ENCODE results near the gene GABBR2.
"Not testable (repeated sequence)": the region's sequence is repeated elsewhere in the genome, so short reads cannot be mapped to it uniquely, and the experiment has no call there.

The GABBR2 gene

DNA sequence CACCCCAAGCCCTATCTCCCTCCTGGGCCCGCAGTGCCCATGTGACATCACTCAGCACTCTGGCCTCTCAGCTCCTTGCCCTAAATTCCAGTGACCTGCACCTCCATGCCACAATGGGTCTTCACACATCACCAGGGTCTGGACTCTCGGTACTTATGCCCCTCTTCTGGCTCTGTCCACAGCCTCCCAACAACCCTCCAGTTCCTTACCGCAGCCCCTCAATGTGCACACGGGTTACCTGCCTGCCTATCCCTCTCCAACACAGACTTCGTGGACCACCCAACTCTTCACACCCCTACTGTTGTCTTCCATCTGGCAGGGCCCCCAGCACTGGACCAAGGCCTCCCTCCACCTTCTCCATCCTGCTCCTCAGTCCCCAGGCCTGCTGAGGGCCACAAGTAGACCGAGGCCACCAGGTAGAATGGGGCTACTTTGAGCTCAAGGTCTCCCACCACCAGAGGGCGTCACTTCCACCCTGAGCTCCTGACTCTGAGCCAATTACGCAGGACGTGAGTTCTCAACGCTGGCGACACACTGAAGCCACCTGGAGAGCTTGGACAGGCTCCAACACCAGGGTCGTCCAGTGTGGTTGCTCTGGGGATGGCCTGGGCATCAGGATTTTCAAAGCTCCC, 172.1 kb downstream of the GABBR2 start:
- no peak for DNase-seq

DNA sequence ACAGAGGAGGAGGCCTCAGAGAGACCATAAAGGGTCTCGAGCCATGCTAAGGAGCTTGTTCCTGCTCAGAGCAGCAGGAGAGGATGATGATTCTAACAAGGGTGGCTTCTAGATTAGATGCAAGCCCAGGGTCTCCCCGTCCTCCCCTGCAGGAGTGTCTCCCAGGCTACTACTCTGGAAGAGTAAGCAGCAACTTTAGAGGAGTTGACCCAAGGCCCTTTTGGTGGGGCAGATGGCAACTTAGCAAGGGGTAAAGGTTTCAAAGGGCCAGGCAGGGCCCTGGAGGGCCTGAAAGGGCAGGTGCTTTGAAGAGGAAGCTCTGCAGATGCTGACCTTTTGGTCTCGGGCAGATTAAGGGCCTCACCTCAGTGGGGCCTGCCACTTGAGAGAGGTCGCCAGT, 174.9 kb downstream of the GABBR2 start:
- DNase-seq: no peak

DNA sequence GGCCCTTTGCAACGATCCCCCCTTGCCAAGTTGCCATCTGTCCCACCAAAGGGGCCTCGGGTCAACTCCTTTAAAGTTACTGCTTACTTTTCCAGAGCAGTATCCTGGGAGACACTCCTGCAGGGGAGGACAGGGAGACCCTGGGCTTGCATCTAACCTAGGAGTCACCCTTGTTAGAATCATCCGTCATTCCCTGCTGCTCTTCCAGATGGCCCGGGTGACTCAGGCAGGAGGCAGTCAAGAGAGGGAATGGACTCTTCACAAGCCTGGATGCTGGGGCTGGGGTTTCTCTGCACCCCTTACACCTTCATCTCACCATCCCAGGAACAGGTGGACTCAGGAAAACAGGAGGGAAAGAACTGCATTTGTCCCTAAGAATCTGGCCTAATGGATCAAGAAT, 175.6 kb downstream of the GABBR2 start:
- no peak for DNase-seq

DNA sequence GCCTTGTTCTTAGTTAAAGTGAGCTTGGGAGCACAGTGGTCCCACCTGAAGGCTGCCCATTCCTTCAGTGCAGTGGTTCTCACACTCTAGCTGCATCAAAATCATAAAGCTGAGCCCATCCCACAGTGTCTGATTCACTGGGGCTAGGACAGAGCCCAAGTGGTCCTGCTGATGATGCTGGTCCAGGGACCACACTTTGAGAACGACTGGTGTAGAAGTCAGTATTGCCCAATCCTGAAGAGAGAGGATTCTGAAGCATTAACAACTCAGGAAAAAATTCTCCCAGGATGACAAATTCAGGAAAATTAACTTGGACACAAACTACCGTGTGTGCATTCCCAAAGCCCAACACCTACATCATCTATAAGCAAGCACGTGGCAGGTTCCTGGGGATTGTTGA, 176.2 kb downstream of the GABBR2 start:
- DNase-seq: no peak

DNA sequence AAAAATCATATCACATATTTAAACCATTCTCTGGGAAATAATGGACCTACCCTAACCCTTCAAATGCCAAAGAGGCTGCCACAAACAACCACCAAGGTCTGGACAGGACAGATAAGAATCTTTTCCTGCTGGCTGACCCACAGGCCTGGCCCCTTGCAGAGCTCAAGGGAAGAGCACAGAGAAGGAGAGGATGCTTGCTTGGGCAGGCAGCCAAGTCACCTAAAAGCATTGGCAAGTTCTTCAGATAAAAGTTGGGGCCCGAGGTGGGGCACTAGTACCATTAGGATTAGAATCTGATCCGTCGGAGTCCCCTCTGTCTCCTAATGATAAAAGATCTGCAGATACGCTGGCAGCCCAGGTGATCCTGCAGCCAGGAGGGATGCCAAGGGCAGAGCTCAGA, 176.6 kb downstream of the GABBR2 start:
- DNase-seq: no peak

DNA sequence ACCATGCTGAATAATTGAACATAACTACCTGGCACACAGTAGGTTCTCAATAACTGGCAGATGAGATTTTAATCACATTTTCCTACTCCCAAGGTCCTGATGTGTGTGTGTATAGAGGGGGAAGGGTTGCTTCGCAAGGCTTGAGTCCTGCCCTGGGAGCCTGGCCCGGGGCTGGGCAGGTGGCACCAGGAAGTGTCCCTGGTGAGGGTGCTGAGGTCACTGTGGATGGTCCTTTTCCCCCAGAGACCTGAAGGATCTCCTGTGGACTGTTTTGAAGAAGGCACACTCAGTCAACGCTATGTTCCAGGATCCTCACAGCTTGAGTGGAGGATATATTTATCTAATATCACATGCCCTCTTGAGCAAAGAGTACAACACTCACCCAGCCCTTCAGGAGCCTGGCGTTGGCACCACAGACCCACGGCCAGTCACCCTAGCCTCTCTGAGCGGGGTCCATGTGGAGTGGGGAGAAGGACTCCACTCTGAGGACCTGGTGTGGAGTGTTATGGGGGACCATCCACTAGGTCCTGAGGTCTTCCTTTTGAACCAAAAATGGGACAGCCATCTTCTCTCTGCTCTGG, 177.8 kb downstream of the GABBR2 start:
- no peak for DNase-seq

DNA sequence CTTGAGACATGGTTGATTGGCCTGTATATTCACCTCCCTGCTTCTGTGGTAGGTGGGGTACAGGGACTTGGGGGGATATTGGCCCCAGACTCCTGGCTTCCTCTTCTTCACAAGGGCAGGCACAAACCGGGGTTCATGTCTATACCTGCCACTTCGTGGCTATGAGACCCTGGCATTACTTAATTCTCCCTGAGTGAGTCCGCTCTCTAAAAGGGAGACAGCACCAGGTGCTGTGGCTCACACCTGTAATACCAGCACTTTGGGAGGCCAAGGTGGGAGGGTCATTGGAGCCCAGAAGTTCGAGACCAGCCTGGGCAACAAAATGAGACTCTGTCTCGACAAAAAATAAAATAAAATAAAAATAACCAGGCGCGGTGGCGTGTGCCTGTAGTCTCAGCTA, 178.5 kb downstream of the GABBR2 start:
- DNase-seq: no peak

DNA sequence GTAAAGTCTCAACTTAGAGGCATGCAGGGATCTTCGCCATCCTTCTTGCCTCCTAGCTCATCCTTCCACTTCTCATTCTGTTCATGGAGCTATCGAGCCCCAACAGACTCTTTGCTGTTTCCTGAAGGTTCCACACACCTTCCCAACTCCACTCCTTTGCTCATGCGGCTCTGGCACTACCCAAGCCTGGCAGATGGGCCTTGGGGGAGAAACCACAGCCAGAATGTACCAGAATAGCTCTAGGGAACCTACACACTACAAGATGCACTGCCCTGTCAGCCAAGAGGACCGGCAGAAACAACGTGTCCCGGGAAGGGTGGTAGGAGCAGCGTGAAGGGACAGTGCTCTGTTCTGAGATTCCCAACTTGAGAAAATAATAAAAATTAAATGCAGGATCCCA, 178.9 kb downstream of the GABBR2 start:
- no peak for DNase-seq

DNA sequence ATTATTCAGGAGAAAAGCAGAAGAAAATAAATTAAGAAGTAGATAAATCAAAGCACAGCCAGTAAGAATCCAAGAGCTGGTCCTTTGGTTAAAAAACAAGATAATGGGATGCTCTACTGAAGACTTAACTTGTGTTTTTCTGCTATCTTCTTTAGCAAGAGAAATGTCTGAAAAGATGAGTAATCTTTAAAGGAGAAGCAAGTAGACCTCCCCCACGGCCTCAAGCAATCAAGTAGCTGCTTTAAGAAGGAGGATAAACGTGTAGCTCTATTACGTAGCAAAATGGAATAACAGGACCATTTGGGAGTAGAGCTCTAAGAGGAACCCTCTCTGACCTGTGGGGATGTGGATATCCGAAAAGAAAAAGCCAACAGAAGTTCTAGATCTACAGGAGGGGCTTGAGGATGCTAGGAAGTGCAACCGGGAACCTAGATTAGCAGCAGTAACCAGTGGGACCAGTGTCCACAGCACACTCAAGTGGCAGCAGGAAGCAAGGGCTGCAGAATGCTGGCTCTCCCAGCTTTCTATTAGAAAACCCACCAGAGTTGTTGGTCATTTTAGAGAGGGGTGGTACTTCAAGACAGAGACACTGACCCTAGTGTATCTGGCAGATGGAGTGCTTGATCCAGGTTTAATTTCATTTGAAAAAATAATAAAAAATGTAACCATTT, 185.4 kb downstream of the GABBR2 start:
- peak; percentile 39 for DNase-seq

DNA sequence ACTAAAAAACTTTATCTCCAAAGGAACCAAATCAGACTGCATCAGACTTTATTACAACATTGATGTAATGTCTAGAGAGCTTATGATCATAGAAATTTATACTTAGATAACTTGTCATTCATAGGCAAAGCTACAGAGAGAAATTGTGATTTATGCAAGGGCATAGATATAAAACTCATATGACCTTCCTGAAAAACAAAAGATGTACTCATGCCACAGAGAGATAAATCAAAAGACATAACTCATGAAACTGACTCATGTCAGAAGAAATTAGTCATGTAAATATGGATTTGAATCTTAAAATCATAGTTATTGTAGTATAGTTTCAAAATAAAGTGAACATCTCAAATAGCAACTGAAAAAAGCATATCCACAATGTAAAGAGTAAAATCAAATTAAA, 186.2 kb downstream of the GABBR2 start:
- DNase-seq: no peak

DNA sequence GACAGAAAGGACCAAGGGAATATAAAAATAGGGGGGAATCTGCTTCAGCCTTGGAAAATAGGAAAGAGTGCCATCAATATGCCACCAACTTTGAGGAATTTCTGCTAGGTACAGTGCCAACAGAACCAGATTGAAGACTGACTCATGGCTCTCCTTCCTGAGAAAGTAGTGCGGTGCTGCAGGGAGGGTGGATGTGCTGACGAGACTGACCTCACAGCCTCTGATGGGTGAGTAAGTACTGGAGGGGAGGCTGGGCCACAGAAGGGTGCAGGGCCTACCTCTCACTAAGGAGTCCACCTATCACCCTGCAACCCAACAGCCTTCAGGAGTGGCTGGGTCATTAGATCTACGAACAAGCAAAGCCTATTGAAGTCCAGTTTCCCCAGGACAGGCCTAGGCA, 187.6 kb downstream of the GABBR2 start:
- peak; percentile 69 for DNase-seq

DNA sequence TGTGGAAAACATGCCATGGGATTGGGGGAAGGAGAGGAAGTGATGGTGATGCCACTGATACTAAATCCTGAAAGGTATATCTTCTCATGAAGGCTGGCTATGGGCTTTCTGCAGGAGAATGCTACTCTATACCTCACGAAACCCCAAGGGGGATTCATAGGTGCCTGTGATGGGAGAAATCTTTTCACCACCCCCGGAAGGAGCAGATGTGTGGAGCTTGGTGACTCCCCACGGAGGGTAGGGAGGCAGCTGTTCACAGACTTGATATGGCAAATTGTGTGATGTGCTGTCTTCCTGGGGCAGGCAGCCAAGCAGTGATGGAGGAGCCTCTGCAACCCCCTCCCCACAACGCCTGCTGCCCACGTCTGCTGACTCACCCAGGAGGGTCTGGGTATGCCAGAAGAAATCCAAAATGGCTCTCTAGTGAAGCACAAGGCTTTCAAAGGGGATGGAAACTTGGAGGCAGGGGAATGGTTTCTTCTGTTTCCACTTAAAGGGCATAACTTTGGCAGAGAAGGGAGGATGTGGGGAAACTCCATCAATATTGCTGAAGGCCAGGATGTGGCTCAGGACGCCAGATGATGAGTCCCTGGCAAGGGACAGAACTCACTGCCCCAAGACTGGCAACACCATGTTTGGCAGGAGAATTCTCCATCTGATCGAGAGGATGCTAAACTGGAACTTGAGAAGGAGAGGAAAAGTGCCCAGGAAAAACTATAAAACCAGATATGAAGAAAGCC, 188.3 kb downstream of the GABBR2 start:
- DNase-seq: no peak

DNA sequence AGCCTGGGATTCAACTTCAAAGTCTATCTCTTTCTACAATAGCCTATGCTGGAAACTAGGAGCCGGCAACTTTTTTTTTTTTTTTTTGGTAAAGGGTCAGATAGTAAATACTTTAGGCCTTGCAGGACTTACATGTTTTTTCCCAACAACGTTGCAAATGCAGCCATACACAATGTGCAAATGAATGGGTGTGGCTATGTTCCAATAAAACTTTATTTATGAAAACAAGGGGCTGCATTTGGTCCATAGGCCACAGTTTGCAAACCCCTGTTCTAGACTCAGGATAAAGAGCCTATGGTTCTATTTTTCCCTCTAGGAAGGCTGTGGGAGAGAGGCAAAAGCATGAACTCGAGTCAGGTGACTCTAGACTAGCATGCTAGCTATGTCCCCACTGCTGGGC, 189.1 kb downstream of the GABBR2 start:
- no peak for DNase-seq

DNA sequence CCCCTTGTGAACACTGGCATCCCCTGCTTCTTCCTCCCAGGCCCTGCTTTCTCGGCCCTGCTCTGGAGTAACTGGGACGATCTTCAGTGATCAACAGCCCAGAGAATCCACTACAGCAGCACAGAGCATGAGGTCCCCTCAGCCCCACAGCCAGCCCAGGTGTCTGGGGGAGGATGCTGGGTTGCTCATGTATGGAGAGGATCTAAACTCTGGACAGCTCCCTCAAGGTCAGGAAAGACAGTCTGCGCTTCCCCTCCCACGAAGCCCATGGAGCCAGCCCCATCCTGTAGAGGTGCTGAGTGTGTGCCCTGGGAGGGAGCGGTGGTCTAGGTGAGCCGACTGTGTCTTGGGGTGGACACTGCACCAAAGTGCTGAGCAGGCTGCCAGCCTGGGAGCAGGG, 190.2 kb downstream of the GABBR2 start:
- no peak for DNase-seq

DNA sequence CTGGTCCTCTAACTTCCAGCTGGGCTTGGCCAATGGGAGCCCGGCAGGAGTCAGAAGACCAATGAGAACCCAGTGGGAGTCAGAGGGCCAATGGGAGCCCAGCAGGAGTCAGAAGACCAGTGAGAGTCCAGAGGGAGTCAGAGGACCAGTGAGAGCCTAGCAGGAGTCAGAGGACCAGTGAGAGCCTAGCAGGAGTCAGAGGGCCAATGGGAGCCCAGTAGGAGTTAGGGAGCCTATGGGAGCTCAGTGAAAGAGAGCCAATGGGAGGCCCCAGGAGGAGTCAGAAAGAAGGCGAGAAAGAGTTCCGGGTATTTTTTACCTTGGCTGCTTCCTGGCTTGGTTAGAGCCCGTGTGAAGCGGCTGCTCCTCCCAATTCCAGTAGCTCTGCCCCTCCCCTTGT, 191.0 kb downstream of the GABBR2 start:
- DNase-seq: no peak

DNA sequence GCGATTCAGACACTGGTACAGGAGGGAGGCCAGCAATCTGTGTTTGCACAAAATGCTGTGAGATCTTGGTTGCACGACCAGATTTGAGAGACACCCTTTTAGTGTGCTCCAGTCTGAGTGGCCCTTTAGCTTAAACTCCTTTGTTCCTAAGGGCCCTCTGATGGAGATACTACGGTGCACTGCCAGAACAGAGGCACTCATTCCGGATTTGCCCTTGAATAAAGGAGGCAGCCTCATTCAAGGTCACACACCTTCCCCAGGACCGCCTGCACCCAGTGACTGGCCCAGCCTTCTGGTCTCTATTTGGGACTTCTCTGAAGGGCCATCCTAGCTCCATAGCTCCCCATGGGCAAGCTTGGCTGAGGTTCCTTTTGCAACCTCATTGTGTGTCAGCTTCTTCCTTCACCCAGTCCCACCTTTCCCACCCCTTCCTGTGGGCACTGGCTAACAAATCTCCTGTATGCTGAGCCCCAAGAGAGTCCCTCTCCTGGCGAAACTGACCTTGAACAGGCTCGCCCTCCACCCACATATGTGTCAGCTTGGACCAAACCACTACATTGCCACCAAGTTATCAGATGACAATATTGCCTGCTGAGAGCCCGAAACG, 191.7 kb downstream of the GABBR2 start:
- no peak for DNase-seq

DNA sequence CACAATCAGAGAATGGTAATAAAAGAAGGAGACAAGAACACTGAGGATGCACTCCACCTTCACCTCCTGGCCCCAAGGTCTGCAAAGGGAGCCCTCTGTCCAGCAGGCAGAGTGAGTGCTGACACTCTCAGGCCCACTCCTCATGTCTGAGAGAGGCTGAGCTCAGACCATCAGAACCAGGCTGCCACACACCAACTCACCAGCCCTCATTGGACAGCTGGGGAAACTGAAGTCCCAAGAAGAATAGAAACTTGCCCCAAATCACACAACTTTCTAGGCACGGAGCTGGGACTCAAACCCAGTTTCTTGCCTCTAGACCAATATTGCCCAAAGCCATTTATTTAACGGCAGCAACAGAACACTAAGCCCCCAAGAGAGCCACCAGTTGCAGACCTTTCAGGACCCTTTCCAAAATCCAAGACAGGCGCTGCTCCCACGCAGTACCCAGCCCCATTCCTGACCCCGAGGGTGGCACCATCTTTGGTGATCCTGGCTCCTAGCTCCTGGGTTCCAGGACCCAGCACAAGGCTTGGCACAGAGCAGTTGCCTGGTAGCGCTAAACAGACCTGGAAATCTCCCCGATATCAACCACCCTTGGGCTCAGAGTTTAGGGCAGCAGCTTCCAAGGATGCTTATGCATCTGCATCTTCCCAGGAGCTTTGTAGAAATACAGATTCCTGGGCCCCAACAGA, 192.4 kb downstream of the GABBR2 start:
- no peak for DNase-seq

DNA sequence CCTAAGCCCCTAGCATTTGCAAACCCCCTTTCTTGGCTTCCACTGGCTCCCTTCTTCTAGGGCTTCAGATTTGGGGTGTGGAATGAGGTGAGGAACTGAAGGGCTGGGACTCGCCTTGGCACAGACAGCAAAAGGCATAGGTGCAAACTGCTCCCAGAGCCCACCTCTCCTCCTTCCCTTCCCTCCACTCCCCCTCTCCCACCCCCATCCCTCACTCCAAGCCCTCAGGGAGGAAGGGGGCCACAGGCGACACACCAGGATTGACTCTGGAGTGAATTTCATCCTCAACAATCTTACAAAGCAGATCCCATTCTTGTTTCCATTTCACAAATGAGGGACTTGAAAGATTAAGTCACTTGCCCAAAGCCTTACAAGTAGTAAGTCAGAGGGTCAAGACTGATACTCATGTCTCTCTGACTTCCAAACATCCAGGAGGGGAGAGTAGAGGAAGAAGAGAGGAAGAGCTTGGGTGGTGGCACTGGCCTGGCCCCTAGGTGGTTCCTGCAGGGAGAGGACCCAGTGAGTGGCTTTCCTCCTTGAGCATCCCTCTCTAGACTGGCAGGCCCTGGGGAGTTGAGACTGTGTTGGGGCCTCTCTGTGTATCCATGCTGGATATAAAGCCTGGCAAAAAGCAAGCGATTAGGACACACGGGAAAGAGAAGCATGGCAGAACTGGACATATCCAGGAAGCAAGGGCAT, 193.1 kb downstream of the GABBR2 start:
- no peak for DNase-seq

DNA sequence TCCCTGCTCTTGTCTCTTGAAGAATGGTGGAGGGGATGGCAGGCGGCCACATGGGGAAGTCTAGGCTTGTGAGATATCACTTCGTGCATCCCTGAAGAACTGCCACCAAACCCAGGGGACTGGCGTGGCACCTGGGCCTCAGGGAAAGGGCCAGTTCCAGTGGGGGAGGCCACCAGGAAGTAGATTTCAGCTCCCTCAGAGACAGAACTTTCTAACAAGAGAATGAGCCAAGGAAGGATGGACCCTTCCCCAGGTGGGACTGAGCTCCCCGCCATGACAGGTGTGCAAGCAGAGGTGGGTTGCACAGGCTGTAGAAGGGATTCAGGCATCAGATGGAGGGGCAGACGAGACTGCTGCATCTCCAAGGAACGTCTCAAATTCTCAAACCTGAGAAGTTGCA, 193.9 kb downstream of the GABBR2 start:
- DNase-seq: no peak

DNA sequence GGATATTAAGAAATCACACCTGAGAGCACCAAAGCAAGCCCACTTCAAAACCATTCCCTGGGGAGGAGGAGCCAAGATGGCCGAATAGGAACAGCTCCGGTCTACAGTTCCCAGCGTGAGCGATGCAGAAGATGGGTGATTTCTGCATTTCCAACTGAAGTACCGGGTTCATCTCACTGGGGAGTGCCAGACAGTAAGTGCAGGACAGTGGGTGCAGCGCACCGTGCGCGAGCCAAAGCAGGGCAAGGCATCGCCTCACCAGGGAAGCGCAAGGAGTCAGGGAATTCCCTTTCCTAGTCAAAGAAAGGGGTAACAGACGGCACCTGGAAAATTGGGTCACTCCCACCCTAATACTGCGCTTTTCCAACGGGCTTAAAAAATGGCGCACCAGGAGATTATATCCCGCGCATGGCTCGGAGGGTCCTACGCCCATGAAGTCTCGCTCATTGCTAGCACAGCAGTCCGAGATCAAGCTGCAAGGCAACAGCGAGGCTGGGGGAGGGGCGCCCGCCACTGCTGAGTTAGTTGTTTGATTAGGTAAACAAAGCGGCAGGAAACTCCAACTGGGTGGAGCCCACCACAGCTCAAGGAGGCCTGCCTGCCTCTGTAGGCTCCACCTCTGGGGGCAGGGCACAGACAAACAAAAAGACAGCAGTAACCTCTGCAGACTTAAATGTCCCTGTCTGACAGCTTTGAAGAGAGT, 200.4 kb downstream of the GABBR2 start:
- not testable (repeated sequence) for DNase-seq

DNA sequence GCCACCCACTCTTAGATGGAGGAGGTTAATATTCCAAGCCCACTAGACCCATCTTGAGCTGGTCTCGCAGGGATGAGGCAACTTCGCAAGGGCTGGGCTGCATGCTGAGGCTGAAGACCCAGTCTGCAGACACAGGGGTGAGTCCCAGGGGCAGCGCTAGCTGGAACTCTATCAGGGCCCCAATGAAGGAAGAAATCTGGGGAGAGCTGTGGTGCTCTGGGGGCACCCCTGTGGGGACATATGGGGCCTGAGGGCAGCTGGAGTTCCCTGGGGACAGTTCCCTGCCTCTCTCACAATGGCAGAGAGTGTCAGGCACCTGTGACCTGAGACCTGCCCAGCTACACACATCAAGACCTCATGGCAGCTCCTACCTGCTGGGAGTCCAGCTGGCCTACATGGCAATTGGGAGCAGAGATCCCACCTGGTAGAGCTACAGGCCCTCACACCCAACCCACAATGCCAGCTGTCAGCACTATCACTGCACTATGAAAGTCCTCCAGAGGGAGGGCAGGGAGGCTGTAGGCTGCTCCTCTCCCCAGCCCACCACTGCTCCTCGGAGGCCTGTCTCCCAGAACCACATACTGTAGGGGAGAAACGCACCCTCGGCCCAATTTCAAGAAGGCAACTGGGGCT, 202.2 kb downstream of the GABBR2 start:
- no peak for DNase-seq
